Liver (tissue), 9 donors: Measurements from ENCODE around the gene GNG12. TPM values are rescaled to one million over a fixed set of nuclear protein-coding genes. Genes with fewer than 3 reads are reported as not detected.

ENCODE experiments used
- DNase-seq: peaks from one replicate; pipeline ENCODE4 v3.0.0-alpha.2; 2017; ENCODE audit warnings: low spot score
- H3K27ac ChIP-seq, 2 donors: one replicate each; pipeline ENCODE4 v1.7.0; 2013; ENCODE audit warnings: inconsistent platforms in 2 of 2, low read length in 2 of 2, control low read depth in 1 of 2, low read depth in 1 of 2, mild to moderate bottlenecking in 1 of 2
- H3K27me3 ChIP-seq, 4 donors: one replicate each; pipeline versions ENCODE4 v1.6.1 to v1.7.0; 2013; ENCODE audit warnings: low read length in 3 of 4, inconsistent platforms in 1 of 4, mild to moderate bottlenecking in 1 of 4, moderate library complexity in 1 of 4; ENCODE audit not compliant: control insufficient read depth in 4 of 4, insufficient read depth in 4 of 4
- H3K36me3 ChIP-seq, 4 donors: one replicate each; pipeline versions ENCODE4 v1.6.1 to v1.7.0; 2013; ENCODE audit warnings: low read length in 3 of 4, mild to moderate bottlenecking in 3 of 4, low read depth in 1 of 4, moderate library complexity in 1 of 4; ENCODE audit not compliant: control insufficient read depth in 4 of 4, insufficient read depth in 3 of 4
- H3K4me1 ChIP-seq, 4 donors: one replicate each; pipeline versions ENCODE4 v1.6.1 to v1.7.0; 2013; ENCODE audit warnings: low read length in 3 of 4, mild to moderate bottlenecking in 3 of 4, moderate library complexity in 1 of 4; ENCODE audit not compliant: control insufficient read depth in 4 of 4, insufficient read depth in 4 of 4
- H3K4me3 ChIP-seq, 3 donors: one replicate each; pipeline versions ENCODE4 v1.6.1 to v1.7.0; 2013; ENCODE audit warnings: low read length in 3 of 3, control low read depth in 1 of 3, low read depth in 1 of 3, mild to moderate bottlenecking in 1 of 3
- H3K9ac ChIP-seq, 2 donors: one replicate each; pipeline ENCODE4 v1.7.0; 2013; ENCODE audit warnings: low read length in 2 of 2, mild to moderate bottlenecking in 2 of 2, moderate library complexity in 2 of 2, control low read depth in 1 of 2, low read depth in 1 of 2
- H3K9me3 ChIP-seq, 4 donors: one replicate each; pipeline versions ENCODE4 v1.6.1 to v1.7.0; 2013; ENCODE audit warnings: low read length in 3 of 4; ENCODE audit not compliant: control insufficient read depth in 4 of 4
- EGR1 ChIP-seq, 2 donors: IDR thresholded peaks; 2 replicates each; pipeline ENCODE4 v1.6.1; 2016 to 2018; ENCODE audit warnings: antibody characterized with exemption in 2 of 2, low read depth in 2 of 2
- FOXA1 ChIP-seq: IDR thresholded peaks from 2 replicates; pipeline ENCODE4 v1.6.1; 2016; ENCODE audit warnings: antibody characterized with exemption
- FOXA2 ChIP-seq: IDR thresholded peaks from 2 replicates; pipeline ENCODE4 v1.6.1; 2016; ENCODE audit warnings: antibody characterized with exemption
- GABPA ChIP-seq, 2 donors: IDR thresholded peaks in 1 of 2; conservative IDR thresholded peaks in 1 of 2; 2 replicates each; pipeline ENCODE4 v1.6.1; 2016; ENCODE audit warnings: antibody characterized with exemption in 2 of 2, mild to moderate bottlenecking in 1 of 2, moderate library complexity in 1 of 2
- HNF4A ChIP-seq, 2 donors: conservative IDR thresholded peaks; 2 replicates each; pipeline ENCODE4 v1.6.1; 2016; ENCODE audit warnings: antibody characterized with exemption in 2 of 2, mild to moderate bottlenecking in 2 of 2
- HNF4G ChIP-seq: IDR thresholded peaks from 2 replicates; pipeline ENCODE4 v1.6.1; 2016; ENCODE audit warnings: antibody characterized with exemption
- JUND ChIP-seq, 2 donors: IDR thresholded peaks; 2 replicates each; pipeline ENCODE4 v1.6.1; 2016; ENCODE audit warnings: antibody characterized with exemption in 2 of 2
- NR2F2 ChIP-seq: IDR thresholded peaks from 2 replicates; pipeline ENCODE4 v1.6.1; 2016; ENCODE audit warnings: antibody characterized with exemption
- RAD21 ChIP-seq, 2 donors: IDR thresholded peaks; 2 replicates each; pipeline ENCODE4 v1.6.1; 2016; ENCODE audit warnings: antibody characterized with exemption in 2 of 2, mild to moderate bottlenecking in 2 of 2
- RXRA ChIP-seq, 2 donors: IDR thresholded peaks; 2 replicates each; pipeline ENCODE4 v1.6.1; 2017 to 2018; ENCODE audit warnings: antibody characterized with exemption in 2 of 2, mild to moderate bottlenecking in 1 of 2
- SP1 ChIP-seq: IDR thresholded peaks from 2 replicates; pipeline ENCODE4 v1.6.1; 2018; ENCODE audit warnings: antibody characterized with exemption, mild to moderate bottlenecking
- TAF1 ChIP-seq: conservative IDR thresholded peaks from 2 replicates; pipeline ENCODE4 v1.6.1; 2016; ENCODE audit warnings: antibody characterized with exemption, mild to moderate bottlenecking
- WGBS: extraction: QIAGEN DNeasy Blood & Tissue Kit; methylation state at CpG from one replicate; pipeline ENCODE4 v1.1.7; 2013; 5-methylcytosine and 5-hydroxymethylcytosine counted together
- polyA plus RNA-seq, 2 donors: library from polyadenylated mRNA; stranded (reverse) in 1 of 2; unstranded in 1 of 2; fragments of 200-250 nt in 1 of 2; fragments of >200 nt in 1 of 2; fragmentation: Nextera tagmentation in 1 of 2; extraction: Ambion mirVana in 1 of 2; gene quantifications; one replicate each; pipeline versions ENCODE4 v1.2.1 to v1.2.3, GENCODE V29; 2013 to 2015
- total RNA-seq, 2 donors: library from RNA; depleted of rRNA; stranded (reverse); fragments of >200 nt; gene quantifications; one replicate each; pipeline ENCODE4 v1.2.3, GENCODE V29; 2014
- TF ChIP-seq, protein P1 (sequence below): IDR thresholded peaks from 2 replicates; pipeline ENCODE4 v1.6.1; 2016; ENCODE audit warnings: antibody characterized with exemption, mild to moderate bottlenecking
- TF ChIP-seq, protein P2 (sequence below): IDR thresholded peaks from 2 replicates; pipeline ENCODE4 v1.6.1; 2016; ENCODE audit warnings: antibody characterized with exemption
- TF ChIP-seq, protein P3 (sequence below): IDR thresholded peaks from 2 replicates; pipeline ENCODE4 v1.6.1; 2016; ENCODE audit warnings: antibody characterized with exemption
- TF ChIP-seq, protein P4 (sequence below): fragments of 150-350 bp; IDR thresholded peaks from 2 replicates; pipeline ENCODE4 v1.5.1; 2017; ENCODE audit warnings: improper control_type of control experiment, low read depth, low read length; ENCODE audit not compliant: missing input control
- TF ChIP-seq, protein P5 (sequence below): IDR thresholded peaks from 2 replicates; pipeline ENCODE4 v1.6.1; 2016; ENCODE audit warnings: antibody characterized with exemption
- donor health status: healthy.
- donor health status: healthy.
- donor health status: healthy.
- donor health status: healthy.
- donor health status: healthy.

Gene GNG12
- total and polyA plus RNA-seq, 4 donors: 15.4 to 26.1 (median 19.7) TPM

DNA sequence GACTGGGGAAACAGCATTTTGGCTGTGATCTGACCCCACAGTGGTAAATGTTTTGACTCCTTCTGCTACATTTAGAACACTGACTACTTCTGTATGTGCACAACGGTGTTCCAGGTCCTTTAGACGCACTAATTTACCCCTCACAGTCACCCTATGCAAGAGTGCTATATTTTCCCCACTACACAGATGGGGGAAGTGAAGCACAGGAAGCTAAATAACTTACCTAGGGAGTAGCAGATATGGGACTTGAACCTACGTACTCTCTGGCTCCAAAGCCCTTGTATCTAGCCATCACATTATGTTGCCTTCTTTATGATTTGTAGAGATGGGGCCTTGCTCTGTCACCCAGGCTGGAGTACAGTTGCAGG lies 99.0 kb downstream of the GNG12 start (continued):
- TF ChIP-seq, protein P1, sequence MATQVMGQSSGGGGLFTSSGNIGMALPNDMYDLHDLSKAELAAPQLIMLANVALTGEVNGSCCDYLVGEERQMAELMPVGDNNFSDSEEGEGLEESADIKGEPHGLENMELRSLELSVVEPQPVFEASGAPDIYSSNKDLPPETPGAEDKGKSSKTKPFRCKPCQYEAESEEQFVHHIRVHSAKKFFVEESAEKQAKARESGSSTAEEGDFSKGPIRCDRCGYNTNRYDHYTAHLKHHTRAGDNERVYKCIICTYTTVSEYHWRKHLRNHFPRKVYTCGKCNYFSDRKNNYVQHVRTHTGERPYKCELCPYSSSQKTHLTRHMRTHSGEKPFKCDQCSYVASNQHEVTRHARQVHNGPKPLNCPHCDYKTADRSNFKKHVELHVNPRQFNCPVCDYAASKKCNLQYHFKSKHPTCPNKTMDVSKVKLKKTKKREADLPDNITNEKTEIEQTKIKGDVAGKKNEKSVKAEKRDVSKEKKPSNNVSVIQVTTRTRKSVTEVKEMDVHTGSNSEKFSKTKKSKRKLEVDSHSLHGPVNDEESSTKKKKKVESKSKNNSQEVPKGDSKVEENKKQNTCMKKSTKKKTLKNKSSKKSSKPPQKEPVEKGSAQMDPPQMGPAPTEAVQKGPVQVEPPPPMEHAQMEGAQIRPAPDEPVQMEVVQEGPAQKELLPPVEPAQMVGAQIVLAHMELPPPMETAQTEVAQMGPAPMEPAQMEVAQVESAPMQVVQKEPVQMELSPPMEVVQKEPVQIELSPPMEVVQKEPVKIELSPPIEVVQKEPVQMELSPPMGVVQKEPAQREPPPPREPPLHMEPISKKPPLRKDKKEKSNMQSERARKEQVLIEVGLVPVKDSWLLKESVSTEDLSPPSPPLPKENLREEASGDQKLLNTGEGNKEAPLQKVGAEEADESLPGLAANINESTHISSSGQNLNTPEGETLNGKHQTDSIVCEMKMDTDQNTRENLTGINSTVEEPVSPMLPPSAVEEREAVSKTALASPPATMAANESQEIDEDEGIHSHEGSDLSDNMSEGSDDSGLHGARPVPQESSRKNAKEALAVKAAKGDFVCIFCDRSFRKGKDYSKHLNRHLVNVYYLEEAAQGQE: no peak
- TF ChIP-seq, protein P2, sequence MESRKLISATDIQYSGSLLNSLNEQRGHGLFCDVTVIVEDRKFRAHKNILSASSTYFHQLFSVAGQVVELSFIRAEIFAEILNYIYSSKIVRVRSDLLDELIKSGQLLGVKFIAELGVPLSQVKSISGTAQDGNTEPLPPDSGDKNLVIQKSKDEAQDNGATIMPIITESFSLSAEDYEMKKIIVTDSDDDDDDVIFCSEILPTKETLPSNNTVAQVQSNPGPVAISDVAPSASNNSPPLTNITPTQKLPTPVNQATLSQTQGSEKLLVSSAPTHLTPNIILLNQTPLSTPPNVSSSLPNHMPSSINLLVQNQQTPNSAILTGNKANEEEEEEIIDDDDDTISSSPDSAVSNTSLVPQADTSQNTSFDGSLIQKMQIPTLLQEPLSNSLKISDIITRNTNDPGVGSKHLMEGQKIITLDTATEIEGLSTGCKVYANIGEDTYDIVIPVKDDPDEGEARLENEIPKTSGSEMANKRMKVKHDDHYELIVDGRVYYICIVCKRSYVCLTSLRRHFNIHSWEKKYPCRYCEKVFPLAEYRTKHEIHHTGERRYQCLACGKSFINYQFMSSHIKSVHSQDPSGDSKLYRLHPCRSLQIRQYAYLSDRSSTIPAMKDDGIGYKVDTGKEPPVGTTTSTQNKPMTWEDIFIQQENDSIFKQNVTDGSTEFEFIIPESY: no peak
- TF ChIP-seq FOXA2: no peak
- TF ChIP-seq TAF1: no peak

DNA sequence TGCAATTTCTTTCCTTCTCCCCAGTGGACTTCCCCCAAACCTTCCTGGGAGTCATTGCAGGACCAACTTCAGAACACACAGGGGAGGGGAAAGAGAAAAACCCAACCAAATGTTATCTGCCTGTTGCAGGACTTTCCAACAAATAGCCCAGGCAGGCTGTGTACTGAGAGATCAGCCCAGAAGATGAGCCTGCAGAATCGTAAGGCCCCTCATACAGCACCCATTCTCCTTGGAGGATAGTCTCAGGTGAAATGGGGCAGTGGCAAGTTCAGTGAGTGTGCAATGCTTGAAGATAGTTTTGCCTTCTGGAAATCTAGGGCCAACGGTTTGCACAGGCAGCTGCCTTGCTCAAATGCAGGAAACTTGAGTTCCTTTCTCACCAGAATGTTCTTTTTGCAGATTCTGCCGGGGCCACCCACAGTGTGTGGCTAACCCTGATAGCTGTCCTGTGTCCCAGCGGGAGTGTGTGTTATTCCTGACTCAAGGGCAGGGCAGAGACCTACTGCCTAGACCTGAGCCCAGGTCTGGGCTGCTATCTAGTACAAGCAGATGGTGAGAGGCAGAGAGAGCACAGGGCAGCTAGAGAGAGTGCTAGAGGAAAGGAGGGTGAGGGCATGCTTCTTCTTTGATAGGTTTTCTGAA lies 99.5 kb downstream of the GNG12 start:
- H3K9ac ChIP-seq: no peak overlapping the region

DNA sequence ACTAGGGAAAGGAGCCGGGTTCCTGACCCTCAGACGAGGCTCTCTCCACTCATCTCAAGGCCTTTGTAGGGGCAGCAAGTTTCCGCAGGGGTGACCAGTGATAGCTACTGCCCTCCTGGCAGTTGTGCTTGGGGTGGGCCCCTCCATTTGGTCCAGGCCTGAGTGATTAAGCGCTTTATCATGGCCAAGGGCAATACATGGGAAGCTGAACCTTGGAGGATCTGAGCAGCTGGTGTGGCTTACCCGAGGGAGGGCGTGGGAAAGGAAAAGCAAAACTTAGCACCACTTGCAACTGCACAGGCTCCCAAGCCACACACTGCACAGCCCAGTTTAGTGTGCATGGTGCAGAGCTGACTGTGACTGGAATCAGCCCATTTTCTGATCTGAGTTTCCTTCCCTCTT lies 100.5 kb downstream of the GNG12 start:
- H3K27ac ChIP-seq: peak overlapping the region in 1 of 2 donors; percentile 32
- TF ChIP-seq, protein P3, sequence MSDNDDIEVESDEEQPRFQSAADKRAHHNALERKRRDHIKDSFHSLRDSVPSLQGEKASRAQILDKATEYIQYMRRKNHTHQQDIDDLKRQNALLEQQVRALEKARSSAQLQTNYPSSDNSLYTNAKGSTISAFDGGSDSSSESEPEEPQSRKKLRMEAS: no peak
- TF ChIP-seq HNF4G (no peak), HNF4A (conservative IDR thresholded peaks at IDR 0.05) (no peak), NR2F2 (no peak), SP1 (no peak), RAD21 (IDR thresholded peaks at IDR 0.05) (no peak), GABPA (IDR thresholded peaks at IDR 0.05 in 1 of 2, conservative IDR thresholded peaks at IDR 0.05 in 1 of 2) (no peak), FOXA1 (no peak), EGR1 (IDR thresholded peaks at IDR 0.05; ENCODE audit: low read depth in 2 of 2) (no peak), JUND (IDR thresholded peaks at IDR 0.05) (no peak), RXRA (IDR thresholded peaks at IDR 0.05) (no peak), TAF1 (no peak), FOXA2 (no peak)
- TF ChIP-seq, protein P4, sequence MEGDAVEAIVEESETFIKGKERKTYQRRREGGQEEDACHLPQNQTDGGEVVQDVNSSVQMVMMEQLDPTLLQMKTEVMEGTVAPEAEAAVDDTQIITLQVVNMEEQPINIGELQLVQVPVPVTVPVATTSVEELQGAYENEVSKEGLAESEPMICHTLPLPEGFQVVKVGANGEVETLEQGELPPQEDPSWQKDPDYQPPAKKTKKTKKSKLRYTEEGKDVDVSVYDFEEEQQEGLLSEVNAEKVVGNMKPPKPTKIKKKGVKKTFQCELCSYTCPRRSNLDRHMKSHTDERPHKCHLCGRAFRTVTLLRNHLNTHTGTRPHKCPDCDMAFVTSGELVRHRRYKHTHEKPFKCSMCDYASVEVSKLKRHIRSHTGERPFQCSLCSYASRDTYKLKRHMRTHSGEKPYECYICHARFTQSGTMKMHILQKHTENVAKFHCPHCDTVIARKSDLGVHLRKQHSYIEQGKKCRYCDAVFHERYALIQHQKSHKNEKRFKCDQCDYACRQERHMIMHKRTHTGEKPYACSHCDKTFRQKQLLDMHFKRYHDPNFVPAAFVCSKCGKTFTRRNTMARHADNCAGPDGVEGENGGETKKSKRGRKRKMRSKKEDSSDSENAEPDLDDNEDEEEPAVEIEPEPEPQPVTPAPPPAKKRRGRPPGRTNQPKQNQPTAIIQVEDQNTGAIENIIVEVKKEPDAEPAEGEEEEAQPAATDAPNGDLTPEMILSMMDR: no peak
- TF ChIP-seq, protein P5, sequence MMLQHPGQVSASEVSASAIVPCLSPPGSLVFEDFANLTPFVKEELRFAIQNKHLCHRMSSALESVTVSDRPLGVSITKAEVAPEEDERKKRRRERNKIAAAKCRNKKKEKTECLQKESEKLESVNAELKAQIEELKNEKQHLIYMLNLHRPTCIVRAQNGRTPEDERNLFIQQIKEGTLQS: no peak
- TF ChIP-seq, protein P2: no peak

More for the DNA sequence above, 99.5 kb downstream of the GNG12 start:
- TF ChIP-seq FOXA1: no peak
- no peak for TF ChIP-seq GABPA (IDR thresholded peaks at IDR 0.05 in 1 of 2, conservative IDR thresholded peaks at IDR 0.05 in 1 of 2)
- no peaks in the 10 kb centered on the region for H3K36me3 ChIP-seq
- peaks cover 4 to 15% (median 5%) of the 10 kb centered on the region in 4 donors for H3K4me1 ChIP-seq
- no peaks in the 10 kb centered on the region for H3K27me3 ChIP-seq
- H3K27ac ChIP-seq: no peak overlapping the region
- 66% methylated on average over 4 of the region's 4 CpGs for WGBS
- no peak overlapping the region for H3K4me3 ChIP-seq
- H3K9me3 ChIP-seq: no peaks in the 10 kb centered on the region
- peak; percentile 78 for DNase-seq

More for the DNA sequence above, 100.5 kb downstream of the GNG12 start:
- WGBS: 73% methylated on average over 6 of the region's 6 CpGs
- H3K36me3 ChIP-seq: no peaks in the 10 kb centered on the region
- peaks cover 4 to 15% (median 5%) of the 10 kb centered on the region in 4 donors for H3K4me1 ChIP-seq
- DNase-seq: peak; percentile 73
- H3K9ac ChIP-seq: no peak overlapping the region
- no peaks in the 10 kb centered on the region for H3K9me3 ChIP-seq
- no peak overlapping the region for H3K4me3 ChIP-seq
- no peaks in the 10 kb centered on the region for H3K27me3 ChIP-seq
